ENCODE measurements around the gene HM13.

The HM13 gene

GRCh38 chr20:31474758-31475427 is 39.3 kb upstream of the HM13 start, which contains the start of the genes DEFB124 and REM1:
DEFB124 (minus strand) TSS chr20:31475127; CDS start chr20:31473013, 2,114 bp downstream.
REM1 (plus strand) TSS chr20:31475288; CDS start chr20:31476446, 1,158 bp downstream.
- Histone ChIP-seq H3K27me3 (peaks cover 41% of the 10 kb centered on the region), H3K9me3 (no peaks in the 10 kb centered on the region; the same call in 1 of the 2 replicates), H3K36me3 (no peaks in the 10 kb centered on the region), H3K4me3 (ENCODE audit: low read depth, low read length) (no peak within 1 kb of the TSS), H3K4me1 (no peaks in the 10 kb centered on the region)
- TF ChIP-seq, protein P1, sequence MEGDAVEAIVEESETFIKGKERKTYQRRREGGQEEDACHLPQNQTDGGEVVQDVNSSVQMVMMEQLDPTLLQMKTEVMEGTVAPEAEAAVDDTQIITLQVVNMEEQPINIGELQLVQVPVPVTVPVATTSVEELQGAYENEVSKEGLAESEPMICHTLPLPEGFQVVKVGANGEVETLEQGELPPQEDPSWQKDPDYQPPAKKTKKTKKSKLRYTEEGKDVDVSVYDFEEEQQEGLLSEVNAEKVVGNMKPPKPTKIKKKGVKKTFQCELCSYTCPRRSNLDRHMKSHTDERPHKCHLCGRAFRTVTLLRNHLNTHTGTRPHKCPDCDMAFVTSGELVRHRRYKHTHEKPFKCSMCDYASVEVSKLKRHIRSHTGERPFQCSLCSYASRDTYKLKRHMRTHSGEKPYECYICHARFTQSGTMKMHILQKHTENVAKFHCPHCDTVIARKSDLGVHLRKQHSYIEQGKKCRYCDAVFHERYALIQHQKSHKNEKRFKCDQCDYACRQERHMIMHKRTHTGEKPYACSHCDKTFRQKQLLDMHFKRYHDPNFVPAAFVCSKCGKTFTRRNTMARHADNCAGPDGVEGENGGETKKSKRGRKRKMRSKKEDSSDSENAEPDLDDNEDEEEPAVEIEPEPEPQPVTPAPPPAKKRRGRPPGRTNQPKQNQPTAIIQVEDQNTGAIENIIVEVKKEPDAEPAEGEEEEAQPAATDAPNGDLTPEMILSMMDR (IDR thresholded peaks at IDR 0.05; ENCODE audit: low read depth, low read length), result no peak
- peak; percentile 25 for DNase-seq

GRCh38 chr20:31475472-31476293 is 38.6 kb upstream of the HM13 start:
- no peaks in the 10 kb centered on the region for H3K36me3 ChIP-seq
- H3K4me3 ChIP-seq (ENCODE audit: low read depth, low read length), result no peak overlapping the region
- H3K9me3 ChIP-seq, result no peaks in the 10 kb centered on the region; the same call in 1 of the 2 replicates
- peaks cover 41% of the 10 kb centered on the region for H3K27me3 ChIP-seq
- H3K4me1 ChIP-seq, result no peaks in the 10 kb centered on the region
- TF ChIP-seq, protein P1 (IDR thresholded peaks at IDR 0.05; ENCODE audit: low read depth, low read length), result no peak
- no peak for DNase-seq

- TF ChIP-seq, protein P1 (IDR thresholded peaks at IDR 0.05; ENCODE audit: low read depth, low read length), result no peak
Observed at GRCh38 chr20:31476294-31476585, 38.0 kb upstream of the HM13 start.

DNA sequence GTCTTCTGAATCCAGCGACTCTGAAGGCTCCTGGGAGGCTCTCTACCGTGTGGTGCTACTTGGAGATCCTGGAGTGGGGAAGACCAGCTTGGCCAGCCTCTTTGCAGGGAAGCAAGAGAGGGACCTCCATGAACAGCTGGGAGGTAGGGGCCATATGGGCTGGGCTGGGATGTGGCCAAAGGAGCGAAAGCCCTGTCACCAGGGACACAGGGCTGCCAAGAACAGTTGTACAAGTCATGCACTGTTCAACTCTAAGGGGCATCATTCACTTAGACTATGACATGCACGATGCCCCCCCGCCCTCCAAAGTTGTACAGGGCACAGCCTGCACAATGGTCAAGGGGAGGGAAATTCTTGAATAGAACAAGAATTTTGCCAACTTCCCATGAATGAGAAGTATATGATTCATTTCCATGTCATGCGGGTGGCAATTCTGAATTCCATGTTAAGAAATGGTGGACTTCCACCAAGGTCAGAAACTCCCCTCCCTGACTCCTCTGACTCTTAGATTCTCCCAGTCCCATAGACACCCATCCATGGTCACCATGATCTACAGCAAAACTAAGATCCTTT is 37.5 kb upstream of the HM13 start:
- no peak overlapping the region for H3K4me3 ChIP-seq (ENCODE audit: low read depth, low read length)
- no peak for DNase-seq

More at GRCh38 chr20:31476294-31476585, 38.0 kb upstream of the HM13 start:
- Histone ChIP-seq H3K4me3 (ENCODE audit: low read depth, low read length) (no peak overlapping the region), H3K27me3 (peaks cover 41% of the 10 kb centered on the region), H3K4me1 (no peaks in the 10 kb centered on the region), H3K9me3 (no peaks in the 10 kb centered on the region; the same call in 1 of the 2 replicates), H3K36me3 (no peaks in the 10 kb centered on the region)
- DNase-seq, result no peak

DNA sequence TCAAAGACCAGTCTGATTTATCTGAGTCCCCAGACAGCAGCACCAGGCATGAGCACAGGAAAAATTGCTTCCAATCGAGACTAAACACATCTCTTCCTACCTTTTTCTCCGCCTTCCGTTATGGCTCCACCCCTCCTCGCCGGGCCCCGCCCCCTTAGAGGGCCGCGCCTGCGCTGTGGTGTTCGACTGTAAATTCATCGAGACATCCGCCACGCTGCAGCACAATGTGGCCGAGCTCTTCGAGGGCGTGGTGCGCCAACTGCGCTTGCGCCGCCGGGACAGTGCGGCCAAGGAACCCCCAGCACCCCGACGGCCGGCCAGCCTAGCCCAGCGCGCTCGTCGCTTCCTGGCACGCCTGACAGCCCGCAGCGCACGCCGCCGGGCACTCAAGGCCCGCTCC is 30.2 kb upstream of the HM13 start:
- H3K36me3 ChIP-seq, result no peaks in the 10 kb centered on the region
- TF ChIP-seq, protein P1 (IDR thresholded peaks at IDR 0.05; ENCODE audit: low read depth, low read length), result no peak
- H3K4me1 ChIP-seq, result no peaks in the 10 kb centered on the region
- DNase-seq, result peak; percentile 40
- H3K4me3 ChIP-seq (ENCODE audit: low read depth, low read length), result no peak overlapping the region
- 0 out of 2 replicates have a peak, but pooled peaks cover 3% of the 10 kb centered on the region for H3K9me3 ChIP-seq
- H3K27me3 ChIP-seq, result peaks cover 29% of the 10 kb centered on the region

More for the DNA sequence above, 37.5 kb upstream of the HM13 start:
- Histone ChIP-seq H3K4me1 (no peaks in the 10 kb centered on the region), H3K9me3 (no peaks in the 10 kb centered on the region; the same call in 1 of the 2 replicates), H3K36me3 (no peaks in the 10 kb centered on the region), H3K27me3 (peaks cover 41% of the 10 kb centered on the region)
- TF ChIP-seq, protein P1 (IDR thresholded peaks at IDR 0.05; ENCODE audit: low read depth, low read length), result no peak
